Measurements from ENCODE around the gene KCNQ2. TPM values are rescaled to one million over a fixed set of nuclear protein-coding genes. Genes with fewer than 3 reads are reported as not detected.
A peak's percentile ranks its signal among the peaks of the same experiment; 100 is the strongest.

The KCNQ2 gene
- total and polyA plus RNA-seq, 2 donors: 0.14 to 2.1 TPM

DNA sequence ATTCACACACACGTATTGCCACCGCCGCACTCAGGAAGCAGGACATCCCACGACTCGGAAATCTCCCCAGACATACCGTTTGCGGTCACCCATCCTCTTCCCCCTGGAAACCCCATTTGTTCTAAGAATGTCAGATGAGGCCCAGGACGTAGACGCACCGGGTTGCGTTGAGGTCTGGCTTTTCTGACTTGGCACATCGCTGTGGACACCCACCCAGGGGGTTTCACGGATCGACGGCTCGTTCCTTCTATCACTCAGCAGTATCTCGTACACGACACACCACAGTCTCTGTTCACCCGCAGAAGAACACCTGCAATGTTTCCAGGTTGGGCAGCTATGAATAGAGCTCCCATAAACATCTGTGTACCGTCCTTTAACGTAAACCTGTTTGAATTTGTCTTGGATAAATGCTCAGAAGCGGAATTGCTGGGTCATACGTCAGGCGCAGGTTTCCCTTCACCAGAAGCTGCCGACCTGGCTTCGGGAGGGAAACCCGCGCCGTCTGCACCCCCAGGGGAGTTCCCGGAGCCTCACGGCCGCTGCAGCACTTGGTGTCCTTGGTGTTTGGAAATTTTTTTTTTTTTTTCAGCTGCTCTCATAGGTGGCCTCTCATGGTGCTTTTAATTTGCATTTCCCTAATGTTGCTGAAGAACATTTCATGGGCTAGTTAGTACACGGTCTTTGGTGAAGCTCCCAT lies 35.8 kb upstream of the KCNQ2 start:
- Histone ChIP-seq H3K4me1 (ENCODE audit: insufficient read depth) (no peaks in the 10 kb centered on the region), H3K36me3 (ENCODE audit: insufficient read depth) (no peaks in the 10 kb centered on the region), H3K4me3 (ENCODE audit: low read depth, low read length) (no peak overlapping the region), H3K27ac (ENCODE audit: low read depth) (no peak overlapping the region)
- DNase-seq (ENCODE audit: extremely low spot score): no peak
- WGBS: 87% methylated on average over 33 of the region's 33 CpGs

DNA sequence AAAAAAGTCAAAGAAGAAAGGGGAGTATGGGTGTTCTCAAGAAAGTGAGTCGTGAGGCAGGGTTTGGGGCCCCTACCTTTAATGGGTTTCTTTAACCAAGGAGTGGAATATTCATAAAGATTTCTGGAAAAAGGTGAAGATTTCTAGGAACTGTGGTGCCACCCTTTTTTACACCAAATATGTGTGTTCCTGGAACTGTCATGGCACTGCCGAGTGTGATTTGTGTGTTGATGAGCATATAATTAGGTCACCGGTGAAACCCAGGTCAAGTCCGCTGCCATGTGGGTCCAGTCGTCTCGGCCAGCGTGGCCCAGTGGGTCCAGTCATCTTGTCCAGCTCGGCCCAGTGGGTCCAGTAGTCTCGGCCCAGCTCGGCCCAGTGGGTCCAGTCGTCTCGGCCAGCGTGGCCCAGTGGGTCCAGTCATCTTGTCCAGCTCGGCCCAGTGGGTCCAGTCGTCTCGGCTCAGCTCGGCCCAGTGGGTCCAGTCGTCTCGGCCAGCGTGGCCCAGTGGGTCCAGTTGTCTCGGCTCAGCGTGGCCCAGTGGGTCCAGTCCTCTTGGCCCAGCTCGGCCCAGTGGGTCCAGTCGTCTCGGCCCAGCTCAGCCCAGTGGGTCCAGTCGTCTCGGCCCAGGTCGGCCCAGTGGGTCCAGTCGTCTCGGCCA lies 34.8 kb upstream of the KCNQ2 start:
- no peak for DNase-seq (ENCODE audit: extremely low spot score)
- H3K4me1 ChIP-seq (ENCODE audit: insufficient read depth): no peaks in the 10 kb centered on the region
- H3K36me3 ChIP-seq (ENCODE audit: insufficient read depth): no peaks in the 10 kb centered on the region
- no peak overlapping the region for H3K4me3 ChIP-seq (ENCODE audit: low read depth, low read length)
- WGBS: 93% methylated on average over 30 of the region's 30 CpGs
- no peak overlapping the region for H3K27ac ChIP-seq (ENCODE audit: low read depth)

DNA sequence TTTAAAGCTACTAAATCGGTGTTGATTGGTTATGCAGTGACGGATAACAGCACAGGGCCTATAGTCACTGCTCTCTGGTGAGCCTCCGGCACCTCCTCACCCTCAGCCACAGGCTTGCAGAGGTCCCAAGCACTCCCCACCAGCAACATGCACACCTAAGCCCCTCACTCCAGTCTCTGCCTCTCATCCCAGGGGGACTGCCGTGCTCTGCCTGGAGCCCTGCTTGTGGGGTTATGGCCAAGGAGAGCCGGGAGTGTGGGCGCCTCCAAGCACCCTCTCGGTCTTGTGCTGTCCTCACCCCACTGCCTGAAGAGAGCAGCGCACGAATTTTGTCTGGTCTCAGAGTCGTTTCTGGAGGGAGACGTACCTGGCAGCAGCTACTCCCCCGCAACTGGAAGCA lies 33.3 kb upstream of the KCNQ2 start:
- 83% methylated on average over 12 of the region's 12 CpGs for WGBS
- no peaks in the 10 kb centered on the region for H3K4me1 ChIP-seq (ENCODE audit: insufficient read depth)
- H3K36me3 ChIP-seq (ENCODE audit: insufficient read depth): no peaks in the 10 kb centered on the region
- no peak overlapping the region for H3K4me3 ChIP-seq (ENCODE audit: low read depth, low read length)
- H3K27ac ChIP-seq (ENCODE audit: low read depth): no peak overlapping the region
- DNase-seq (ENCODE audit: extremely low spot score): no peak

DNA sequence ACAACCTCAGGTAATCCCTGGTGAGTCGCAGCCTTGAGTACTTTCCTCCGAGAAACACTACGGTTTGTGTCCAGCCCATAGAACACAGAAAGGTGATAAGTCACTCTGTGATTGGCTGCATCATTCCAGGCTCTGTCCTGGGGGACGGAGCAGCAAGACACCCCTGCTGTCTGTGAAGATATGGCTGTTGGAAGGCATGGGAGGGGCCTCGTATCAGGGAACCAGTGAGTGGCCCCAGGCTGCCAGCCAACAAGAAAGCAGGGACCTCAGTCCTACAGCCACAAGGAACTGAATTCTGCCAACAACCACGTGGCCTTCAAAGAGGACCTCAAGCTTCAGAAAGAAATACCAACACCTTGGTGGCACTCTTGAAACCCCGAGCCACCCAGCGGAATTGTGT lies 32.8 kb upstream of the KCNQ2 start:
- H3K4me1 ChIP-seq (ENCODE audit: insufficient read depth): no peaks in the 10 kb centered on the region
- no peak overlapping the region for H3K4me3 ChIP-seq (ENCODE audit: low read depth, low read length)
- no peak for DNase-seq (ENCODE audit: extremely low spot score)
- 80% methylated on average over 8 of the region's 8 CpGs for WGBS
- no peak overlapping the region for H3K27ac ChIP-seq (ENCODE audit: low read depth)
- no peaks in the 10 kb centered on the region for H3K36me3 ChIP-seq (ENCODE audit: insufficient read depth)

DNA sequence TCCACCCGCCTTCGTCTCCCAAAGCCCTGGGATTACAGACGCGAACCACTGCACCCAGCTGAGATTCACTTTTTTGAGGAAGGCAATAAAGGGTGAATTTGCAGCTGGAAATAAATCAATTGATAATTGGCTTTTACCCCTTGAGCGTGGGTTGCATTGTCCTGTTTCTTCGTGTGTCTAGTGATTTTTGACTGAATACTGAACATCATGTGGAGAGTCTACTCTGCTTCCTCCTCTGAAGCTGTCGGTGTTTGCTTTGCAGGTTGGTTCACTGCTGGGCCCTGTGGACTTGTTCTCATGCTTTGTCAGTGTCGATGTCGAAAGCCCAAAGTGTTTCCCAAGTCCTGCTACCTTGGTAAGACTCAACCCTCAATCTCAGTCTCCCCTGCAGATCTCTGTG lies 32.2 kb upstream of the KCNQ2 start:
- no peak overlapping the region for H3K27ac ChIP-seq (ENCODE audit: low read depth)
- H3K4me3 ChIP-seq (ENCODE audit: low read depth, low read length): no peak overlapping the region
- no peak for DNase-seq (ENCODE audit: extremely low spot score)
- 88% methylated on average over 9 of the region's 9 CpGs for WGBS
- no peaks in the 10 kb centered on the region for H3K36me3 ChIP-seq (ENCODE audit: insufficient read depth)
- no peaks in the 10 kb centered on the region for H3K4me1 ChIP-seq (ENCODE audit: insufficient read depth)

DNA sequence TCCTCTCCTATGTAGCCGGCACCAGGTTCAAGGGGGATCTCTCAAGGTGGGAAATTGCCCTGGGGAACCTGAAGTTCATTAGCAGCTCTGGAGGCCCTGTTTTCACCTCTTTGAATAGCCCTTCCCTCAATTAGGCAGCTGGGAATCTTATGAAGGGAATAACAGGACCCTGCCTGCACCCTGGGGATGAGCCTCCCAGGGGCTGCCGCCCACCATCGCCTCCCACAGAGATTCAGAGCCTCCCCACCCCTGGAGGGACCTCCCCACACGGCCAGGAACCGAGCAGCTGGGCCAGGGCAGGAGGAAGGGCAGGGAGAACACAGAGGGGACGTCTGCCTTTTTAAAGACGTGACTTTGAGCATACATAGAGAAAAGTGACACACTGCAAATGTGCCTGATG lies 31.1 kb upstream of the KCNQ2 start:
- no peaks in the 10 kb centered on the region for H3K36me3 ChIP-seq (ENCODE audit: insufficient read depth)
- H3K4me1 ChIP-seq (ENCODE audit: insufficient read depth): no peaks in the 10 kb centered on the region
- no peak overlapping the region for H3K27ac ChIP-seq (ENCODE audit: low read depth)
- H3K4me3 ChIP-seq (ENCODE audit: low read depth, low read length): no peak overlapping the region
- 34% methylated on average over 7 of the region's 7 CpGs for WGBS
- no peak for DNase-seq (ENCODE audit: extremely low spot score)

DNA sequence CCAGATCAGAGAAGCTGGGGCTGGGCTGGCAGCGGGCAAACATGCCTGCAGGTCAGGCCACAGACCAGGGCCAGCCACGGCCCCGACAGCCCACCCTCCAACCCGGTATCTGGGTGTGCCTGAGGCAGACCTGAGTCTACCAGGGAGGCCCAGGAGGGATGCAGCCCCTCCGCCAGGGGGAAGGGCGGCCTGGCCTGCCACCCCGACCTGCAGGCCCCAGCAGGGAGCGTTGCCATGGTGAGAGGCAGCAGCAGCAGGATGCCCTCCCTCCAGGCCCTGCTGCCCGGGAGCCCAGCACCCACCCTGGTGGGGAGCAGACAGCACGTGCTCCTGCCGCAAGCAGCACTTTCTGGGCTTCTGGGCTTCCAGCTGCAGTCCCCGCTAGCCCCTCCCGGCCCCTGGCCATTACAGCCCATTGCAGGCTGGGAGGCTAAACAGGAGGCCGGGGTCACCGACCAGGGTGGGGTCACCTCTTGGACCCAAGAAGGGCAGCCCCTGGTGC lies 30.3 kb upstream of the KCNQ2 start:
- 56% methylated on average over 15 of the region's 15 CpGs for WGBS
- Histone ChIP-seq H3K36me3 (ENCODE audit: insufficient read depth) (no peaks in the 10 kb centered on the region), H3K27ac (ENCODE audit: low read depth) (no peak overlapping the region), H3K4me1 (ENCODE audit: insufficient read depth) (no peaks in the 10 kb centered on the region), H3K4me3 (ENCODE audit: low read depth, low read length) (no peak overlapping the region)
- DNase-seq (ENCODE audit: extremely low spot score): no peak

DNA sequence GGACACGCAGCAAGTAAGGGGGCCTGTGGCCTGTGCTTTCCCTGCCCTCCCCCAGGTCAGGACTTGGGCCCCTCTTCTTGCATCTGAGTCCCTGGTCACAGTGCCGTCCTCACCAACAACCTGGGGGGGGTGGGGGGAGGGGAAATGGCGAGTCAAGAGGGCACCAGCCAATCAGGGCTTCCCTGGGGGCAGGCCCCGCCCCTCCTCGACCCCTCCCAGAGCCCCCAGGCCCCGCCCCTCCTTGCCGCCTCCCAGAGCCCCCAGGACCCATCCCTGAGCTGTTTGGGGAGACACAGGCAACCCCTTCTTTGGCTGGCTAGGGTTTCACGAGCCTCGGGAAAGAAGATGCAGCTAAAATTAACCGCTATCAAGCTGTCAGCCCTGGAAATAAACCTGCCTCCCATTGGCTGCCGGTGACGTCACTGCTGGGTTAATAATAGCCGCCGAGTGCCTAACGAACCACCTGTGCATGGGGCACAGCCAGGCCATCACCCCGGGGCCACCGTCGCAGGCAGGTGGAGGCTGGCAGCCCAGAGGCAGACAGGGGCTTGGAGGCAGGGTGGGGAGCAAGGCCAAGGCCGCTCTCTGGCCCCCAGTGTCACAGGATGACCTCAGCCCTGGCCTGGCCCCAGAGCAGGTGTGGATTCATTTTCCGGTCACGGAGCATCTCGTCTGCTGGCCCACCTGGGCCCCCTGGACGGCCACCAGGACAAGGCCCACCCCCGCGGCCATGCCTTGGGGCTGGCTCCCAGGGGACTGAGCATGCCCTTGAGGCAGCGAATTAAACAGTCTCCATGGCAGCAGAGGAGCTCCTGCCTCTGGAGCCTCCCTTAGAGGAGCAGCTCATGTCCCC lies 29.6 kb upstream of the KCNQ2 start:
- no peaks in the 10 kb centered on the region for H3K4me1 ChIP-seq (ENCODE audit: insufficient read depth)
- no peak for DNase-seq (ENCODE audit: extremely low spot score)
- WGBS: 21% methylated on average over 26 of the region's 26 CpGs
- no peak overlapping the region for H3K27ac ChIP-seq (ENCODE audit: low read depth)
- no peaks in the 10 kb centered on the region for H3K36me3 ChIP-seq (ENCODE audit: insufficient read depth)
- no peak overlapping the region for H3K4me3 ChIP-seq (ENCODE audit: low read depth, low read length)

DNA sequence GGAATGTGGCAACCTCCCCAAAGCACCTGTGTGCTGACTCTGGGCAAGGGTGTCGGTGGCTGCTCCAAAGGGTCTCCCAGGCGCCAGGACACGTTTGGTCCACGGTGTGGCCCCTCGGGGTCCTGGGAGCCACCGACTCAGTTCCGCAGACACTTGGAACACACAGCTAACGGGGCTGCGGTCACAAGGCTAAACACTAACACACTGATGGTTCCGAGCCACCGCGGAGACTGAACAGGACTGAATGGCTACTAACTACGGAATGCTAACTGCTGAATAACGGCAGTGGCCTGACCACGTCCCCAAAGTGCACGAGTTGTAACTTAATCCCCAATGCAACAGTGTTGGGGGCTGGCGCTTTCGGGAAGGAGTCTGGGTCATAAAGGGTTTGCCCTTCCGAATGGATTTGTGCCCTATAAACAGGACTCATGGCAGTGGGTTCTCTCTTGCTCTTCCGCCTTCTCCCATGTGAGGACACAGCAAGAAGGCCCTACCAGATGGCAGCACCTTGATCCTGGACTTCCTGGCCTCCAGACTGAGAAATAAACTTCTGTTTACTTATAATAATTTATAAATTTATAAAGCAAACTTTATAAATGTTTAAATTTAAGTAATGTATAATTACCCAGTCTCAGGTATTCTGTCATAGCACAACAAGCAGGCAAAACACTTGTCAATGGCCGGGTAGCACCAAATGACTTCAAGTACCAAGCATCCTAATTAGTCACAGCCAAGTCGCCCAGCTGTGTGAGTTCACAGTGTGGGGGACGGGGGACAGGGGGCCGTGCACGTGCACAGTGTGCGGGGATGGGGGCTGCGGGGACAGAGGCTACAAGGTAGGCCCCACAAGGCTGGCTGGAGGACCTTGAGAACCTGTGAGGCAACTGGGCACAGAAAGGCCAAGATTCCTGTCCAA lies 28.7 kb upstream of the KCNQ2 start:
- H3K4me3 ChIP-seq (ENCODE audit: low read depth, low read length): no peak overlapping the region
- no peaks in the 10 kb centered on the region for H3K36me3 ChIP-seq (ENCODE audit: insufficient read depth)
- no peak for DNase-seq (ENCODE audit: extremely low spot score)
- no peaks in the 10 kb centered on the region for H3K4me1 ChIP-seq (ENCODE audit: insufficient read depth)
- WGBS: 82% methylated on average over 27 of the region's 27 CpGs
- H3K27ac ChIP-seq (ENCODE audit: low read depth): no peak overlapping the region

DNA sequence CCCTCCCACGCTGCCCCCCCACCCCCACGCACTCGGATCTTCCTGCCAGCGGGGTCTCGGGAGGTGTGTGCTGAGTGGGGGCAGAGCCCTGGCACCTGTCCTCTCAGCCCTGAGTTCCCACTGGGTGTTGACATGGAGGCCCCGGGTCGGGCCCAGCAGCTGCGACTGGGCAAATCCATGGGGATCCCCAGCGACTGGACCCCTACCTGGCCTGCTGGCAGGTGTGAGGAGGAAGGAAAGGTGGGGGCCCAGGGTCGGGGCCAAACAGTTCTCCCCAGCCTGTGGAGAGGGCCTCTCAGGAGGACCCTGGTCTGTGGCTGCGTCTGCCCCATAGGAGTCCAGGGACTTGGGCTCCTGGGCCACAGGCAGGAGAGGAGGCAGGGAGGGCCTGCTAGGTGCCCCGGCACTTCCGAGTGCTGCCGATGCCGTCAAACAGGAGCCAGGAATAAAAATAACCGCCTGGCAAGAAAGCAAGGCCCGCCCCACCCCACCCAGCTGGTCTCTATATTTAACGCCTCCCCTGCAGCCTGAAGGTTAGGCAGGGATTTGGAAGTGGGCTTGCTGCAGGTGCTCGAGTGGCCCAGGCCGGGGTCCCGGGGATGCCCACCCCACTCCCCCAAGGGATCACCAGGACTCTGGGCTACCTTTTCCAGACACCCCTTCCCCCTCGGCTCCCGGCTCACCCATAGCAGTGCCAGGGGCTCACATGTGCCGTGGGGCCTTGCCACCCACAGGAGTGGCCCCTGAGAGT lies 27.9 kb upstream of the KCNQ2 start:
- H3K4me1 ChIP-seq (ENCODE audit: insufficient read depth): no peaks in the 10 kb centered on the region
- no peak overlapping the region for H3K27ac ChIP-seq (ENCODE audit: low read depth)
- 83% methylated on average over 24 of the region's 24 CpGs for WGBS
- H3K4me3 ChIP-seq (ENCODE audit: low read depth, low read length): no peak overlapping the region
- no peak for DNase-seq (ENCODE audit: extremely low spot score)
- H3K36me3 ChIP-seq (ENCODE audit: insufficient read depth): no peaks in the 10 kb centered on the region

DNA sequence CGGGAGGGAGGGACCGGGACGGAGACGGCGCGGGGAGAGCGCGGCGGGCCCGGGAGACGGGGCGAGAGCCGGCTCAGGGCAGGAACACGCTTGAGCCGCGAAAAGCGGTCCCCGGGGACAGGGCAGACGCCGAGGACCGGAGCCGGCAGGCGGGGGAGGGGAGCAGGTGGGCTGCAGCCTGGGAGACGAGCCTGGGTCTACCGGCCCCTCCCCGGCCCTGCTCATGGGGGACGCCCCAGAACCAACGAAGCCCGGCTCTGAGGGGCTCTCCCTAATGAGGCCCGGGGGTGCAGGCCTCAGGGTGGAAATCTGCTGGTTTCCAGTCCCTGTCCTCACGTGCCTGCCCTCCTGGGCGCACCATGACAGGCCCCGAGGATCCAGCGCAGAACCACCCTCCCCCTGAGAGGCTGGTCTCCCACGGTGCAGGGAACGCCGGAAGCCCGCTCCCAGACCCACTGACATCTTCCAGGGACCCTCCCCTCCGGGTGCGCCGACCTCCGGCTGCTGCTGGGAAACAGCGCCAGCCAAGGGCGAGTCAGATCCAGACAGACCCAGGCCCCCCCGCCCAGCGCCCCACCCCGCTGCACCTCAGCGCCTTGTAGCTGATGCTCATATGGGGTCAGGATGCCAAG lies 27.0 kb upstream of the KCNQ2 start:
- Histone ChIP-seq H3K27ac (ENCODE audit: low read depth) (no peak overlapping the region), H3K36me3 (ENCODE audit: insufficient read depth) (no peaks in the 10 kb centered on the region), H3K4me3 (ENCODE audit: low read depth, low read length) (peak overlapping the region; percentile 43), H3K4me1 (ENCODE audit: insufficient read depth) (no peaks in the 10 kb centered on the region)
- WGBS: 8% methylated on average over 47 of the region's 48 CpGs
- DNase-seq (ENCODE audit: extremely low spot score): no peak

DNA sequence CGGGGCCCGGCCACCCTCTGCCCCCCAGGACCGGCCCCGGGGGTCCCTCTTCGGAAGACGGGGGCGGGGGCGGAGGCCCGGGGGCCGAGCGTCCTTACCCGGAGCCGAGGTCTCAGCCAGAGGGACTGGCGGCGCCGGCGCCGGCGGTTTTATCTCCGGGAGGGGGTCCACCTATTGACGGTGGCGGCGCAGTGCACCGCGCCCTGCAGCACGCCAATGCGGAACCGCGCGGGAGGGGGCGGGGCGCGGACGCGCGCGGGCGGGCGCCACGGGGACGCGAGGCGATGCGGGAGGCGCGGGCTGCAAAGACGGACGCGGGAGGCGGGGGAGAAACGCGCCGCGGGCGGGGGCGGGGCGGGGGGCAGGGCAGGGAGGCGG lies 26.5 kb upstream of the KCNQ2 start, which contains the start of gene EEF1A2:
TSS of gene EEF1A2 (minus strand) at position 124 of the 378 bp plus-strand sequence. CDS start 1,320 bp downstream, outside the sequence.
- Histone ChIP-seq H3K27ac (ENCODE audit: low read depth) (no peak within 1 kb of the TSS), H3K4me3 (ENCODE audit: low read depth, low read length) (peak within 1 kb of the TSS; percentile 43), H3K4me1 (ENCODE audit: insufficient read depth) (no peaks in the 10 kb centered on the region), H3K36me3 (ENCODE audit: insufficient read depth) (no peaks in the 10 kb centered on the region)
- no peak for DNase-seq (ENCODE audit: extremely low spot score)
- 1% methylated on average over 55 of the region's 58 CpGs for whole genome bisulfite sequencing

All from urinary bladder (tissue), 4 donors.